Measurements from ENCODE around the gene GADL1.

The GADL1 gene

DNA sequence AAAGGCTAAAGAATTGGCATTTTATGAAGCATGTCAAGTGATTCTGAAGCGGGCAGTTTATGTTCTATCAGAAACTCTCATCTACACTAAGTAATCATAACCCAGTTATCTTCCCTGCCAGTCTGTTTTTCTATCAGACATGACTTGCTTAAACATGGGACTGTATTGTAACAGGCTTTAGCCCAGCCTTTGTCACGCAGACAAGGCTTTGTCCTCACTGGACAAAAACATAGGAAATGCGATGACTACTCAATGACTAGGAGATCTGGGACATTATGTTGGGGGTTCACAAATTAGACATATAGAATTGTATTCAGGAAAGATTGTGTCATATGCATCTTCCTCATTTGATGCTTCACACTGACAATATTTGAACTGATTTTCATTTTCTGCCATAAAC, 115.5 kb downstream of the GADL1 start:
- Histone ChIP-seq H3K9me3 (ENCODE audit: insufficient read depth, low read length) (no peaks in the 10 kb centered on the region), H3K4me3 (ENCODE audit: insufficient read depth, low read length, poor library complexity, severe bottlenecking) (no peak overlapping the region), H3F3A (ENCODE audit: insufficient read depth) (no peaks in the 10 kb centered on the region), H3K27ac (ENCODE audit: low read depth, low read length) (no peak overlapping the region), H2AFZ (ENCODE audit: low read depth, low read length, severe bottlenecking) (no peak overlapping the region), H3K79me2 (ENCODE audit: insufficient read depth, low read length) (no peaks in the 10 kb centered on the region), H3K4me2 (ENCODE audit: low read depth, low read length, poor library complexity, severe bottlenecking) (no peak overlapping the region), H3K9me2 (replicated peaks; ENCODE audit: insufficient read depth, low read length) (no peaks in the 10 kb centered on the region), H3K9ac (ENCODE audit: low read length) (no peak overlapping the region), H3K36me3 (ENCODE audit: low read length) (no peaks in the 10 kb centered on the region), H4K20me1 (ENCODE audit: low read depth, low read length) (no peaks in the 10 kb centered on the region), H3K27me3 (ENCODE audit: low read length) (no peaks in the 10 kb centered on the region)
- no peak for TF ChIP-seq EZH2phosphoT487 (conservative IDR thresholded peaks at IDR 0.05; ENCODE audit: low read length)

GRCh38 chr3:30777426-30778113, 116.9 kb downstream of the GADL1 start:
- no peak overlapping the region for H3K4me3 ChIP-seq (ENCODE audit: insufficient read depth, low read length, poor library complexity, severe bottlenecking)
- H3K27me3 ChIP-seq (ENCODE audit: low read length), result no peaks in the 10 kb centered on the region
- no peak overlapping the region for H3K9ac ChIP-seq (ENCODE audit: low read length)
- no peaks in the 10 kb centered on the region for H3K9me2 ChIP-seq (replicated peaks; ENCODE audit: insufficient read depth, low read length)
- no peak for TF ChIP-seq EZH2phosphoT487 (conservative IDR thresholded peaks at IDR 0.05; ENCODE audit: low read length)
- TF ChIP-seq CTCF (IDR thresholded peaks at IDR 0.05; ENCODE audit: insufficient read depth, low read length, poor library complexity, severe bottlenecking), result no peak
- H3K9me3 ChIP-seq (ENCODE audit: insufficient read depth, low read length), result no peaks in the 10 kb centered on the region
- H4K20me1 ChIP-seq (ENCODE audit: low read depth, low read length), result no peaks in the 10 kb centered on the region
- H3K4me2 ChIP-seq (ENCODE audit: low read depth, low read length, poor library complexity, severe bottlenecking), result no peak overlapping the region
- H3K27ac ChIP-seq (ENCODE audit: low read depth, low read length), result no peak overlapping the region
- H3F3A ChIP-seq (ENCODE audit: insufficient read depth), result no peaks in the 10 kb centered on the region
- H3K36me3 ChIP-seq (ENCODE audit: low read length), result no peaks in the 10 kb centered on the region
- no peaks in the 10 kb centered on the region for H3K79me2 ChIP-seq (ENCODE audit: insufficient read depth, low read length)
- no peak overlapping the region for H2AFZ ChIP-seq (ENCODE audit: low read depth, low read length, severe bottlenecking)

- Histone ChIP-seq H3K36me3 (ENCODE audit: low read length) (no peaks in the 10 kb centered on the region), H3K9me3 (ENCODE audit: insufficient read depth, low read length) (no peaks in the 10 kb centered on the region), H3K27me3 (ENCODE audit: low read length) (no peaks in the 10 kb centered on the region), H3K27ac (ENCODE audit: low read depth, low read length) (no peak overlapping the region), H3K4me3 (ENCODE audit: insufficient read depth, low read length, poor library complexity, severe bottlenecking) (no peak overlapping the region), H3K9ac (ENCODE audit: low read length) (no peak overlapping the region), H2AFZ (ENCODE audit: low read depth, low read length, severe bottlenecking) (no peak overlapping the region), H3K4me2 (ENCODE audit: low read depth, low read length, poor library complexity, severe bottlenecking) (no peak overlapping the region), H3K9me2 (replicated peaks; ENCODE audit: insufficient read depth, low read length) (no peaks in the 10 kb centered on the region), H3F3A (ENCODE audit: insufficient read depth) (no peaks in the 10 kb centered on the region), H3K79me2 (ENCODE audit: insufficient read depth, low read length) (no peaks in the 10 kb centered on the region), H4K20me1 (ENCODE audit: low read depth, low read length) (no peaks in the 10 kb centered on the region)
- TF ChIP-seq EZH2phosphoT487 (conservative IDR thresholded peaks at IDR 0.05; ENCODE audit: low read length), result no peak
- TF ChIP-seq CTCF (IDR thresholded peaks at IDR 0.05; ENCODE audit: insufficient read depth, low read length, poor library complexity, severe bottlenecking), result no peak
Measured at GRCh38 chr3:30776186-30776815, 118.2 kb downstream of the GADL1 start.

DNA sequence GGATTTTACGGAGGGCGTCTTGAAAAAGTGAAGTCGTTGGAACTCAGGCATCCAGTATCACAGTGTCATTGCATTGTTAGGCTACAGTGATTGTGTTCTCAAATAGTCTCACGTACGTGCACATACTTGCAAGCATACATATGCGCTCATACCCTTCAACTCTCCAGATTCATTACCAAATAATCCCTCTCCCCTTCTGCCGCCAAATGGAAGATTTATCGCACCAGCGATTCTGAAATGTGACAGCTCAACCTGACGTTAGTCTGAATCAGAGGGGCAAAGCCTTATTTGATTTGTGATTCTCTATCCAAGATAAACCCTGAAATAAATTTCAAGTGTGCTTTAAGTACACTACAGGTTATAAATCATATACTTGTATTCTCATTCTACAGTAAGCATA, 119.4 kb downstream of the GADL1 start:
- H3K36me3 ChIP-seq (ENCODE audit: low read length), result no peaks in the 10 kb centered on the region
- no peak overlapping the region for H3K9ac ChIP-seq (ENCODE audit: low read length)
- H3K27me3 ChIP-seq (ENCODE audit: low read length), result no peaks in the 10 kb centered on the region
- TF ChIP-seq EZH2phosphoT487 (conservative IDR thresholded peaks at IDR 0.05; ENCODE audit: low read length), result no peak
- TF ChIP-seq CTCF (IDR thresholded peaks at IDR 0.05; ENCODE audit: insufficient read depth, low read length, poor library complexity, severe bottlenecking), result no peak
- no peak overlapping the region for H3K4me2 ChIP-seq (ENCODE audit: low read depth, low read length, poor library complexity, severe bottlenecking)
- H3K79me2 ChIP-seq (ENCODE audit: insufficient read depth, low read length), result no peaks in the 10 kb centered on the region
- H4K20me1 ChIP-seq (ENCODE audit: low read depth, low read length), result no peaks in the 10 kb centered on the region
- no peak overlapping the region for H3K27ac ChIP-seq (ENCODE audit: low read depth, low read length)
- no peak overlapping the region for H2AFZ ChIP-seq (ENCODE audit: low read depth, low read length, severe bottlenecking)
- no peaks in the 10 kb centered on the region for H3K9me2 ChIP-seq (replicated peaks; ENCODE audit: insufficient read depth, low read length)
- H3K4me3 ChIP-seq (ENCODE audit: insufficient read depth, low read length, poor library complexity, severe bottlenecking), result no peak overlapping the region
- H3K9me3 ChIP-seq (ENCODE audit: insufficient read depth, low read length), result no peaks in the 10 kb centered on the region
- H3F3A ChIP-seq (ENCODE audit: insufficient read depth), result no peaks in the 10 kb centered on the region
